ENCODE results near the gene MOV10L1.
"Not testable (repeated sequence)": the region's sequence is repeated elsewhere in the genome, so short reads cannot be mapped to it uniquely, and the experiment has no call there.

MOV10L1 gene

DNA sequence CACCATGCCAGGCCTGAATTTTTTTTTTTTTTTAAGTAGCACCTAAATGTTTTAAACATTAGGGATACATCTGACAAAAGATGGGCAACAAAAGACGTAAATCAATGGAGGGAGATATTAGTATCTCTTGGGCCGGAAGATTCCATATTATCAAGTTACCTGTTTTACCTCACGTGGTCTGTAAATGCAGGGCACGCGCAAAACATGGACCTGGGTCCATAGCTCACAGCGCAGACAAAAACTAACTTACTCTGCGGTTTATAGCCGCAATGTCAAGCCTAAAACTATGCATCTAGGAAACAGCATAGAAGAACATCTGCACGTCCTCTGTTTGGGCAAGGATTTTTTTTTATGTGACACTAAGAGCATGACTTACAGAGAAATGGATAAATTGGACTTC lies 49.2 kb downstream of the MOV10L1 start:
- DNase-seq (ENCODE audit: low spot score): no peak

DNA sequence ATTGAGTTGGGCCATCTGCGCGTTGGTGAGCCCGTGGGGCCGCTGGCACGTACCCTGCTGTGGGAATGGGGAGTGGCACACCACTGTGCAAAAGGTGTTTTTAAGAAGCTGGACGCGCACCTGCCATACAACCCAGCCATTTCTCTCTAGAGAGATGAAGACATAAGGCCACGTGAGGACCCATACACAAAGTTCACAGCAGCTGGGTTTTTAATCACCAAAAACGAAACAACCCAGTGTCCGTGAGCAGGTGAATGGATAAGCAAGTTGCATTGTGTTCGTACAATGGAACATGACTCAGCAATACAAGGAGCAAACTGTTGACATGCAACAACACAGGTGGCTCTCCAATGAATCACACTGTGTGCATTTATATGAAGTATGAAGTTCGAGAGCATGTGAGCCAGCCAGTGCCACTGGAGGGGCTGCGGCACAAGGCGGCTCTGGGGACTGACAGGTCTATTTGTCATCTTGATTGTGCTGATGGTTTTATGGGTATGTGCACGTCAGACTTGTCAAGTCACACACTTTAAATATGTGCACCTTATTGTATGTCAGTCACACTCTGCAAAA lies 50.1 kb downstream of the MOV10L1 start:
- DNase-seq (ENCODE audit: low spot score): no peak

DNA sequence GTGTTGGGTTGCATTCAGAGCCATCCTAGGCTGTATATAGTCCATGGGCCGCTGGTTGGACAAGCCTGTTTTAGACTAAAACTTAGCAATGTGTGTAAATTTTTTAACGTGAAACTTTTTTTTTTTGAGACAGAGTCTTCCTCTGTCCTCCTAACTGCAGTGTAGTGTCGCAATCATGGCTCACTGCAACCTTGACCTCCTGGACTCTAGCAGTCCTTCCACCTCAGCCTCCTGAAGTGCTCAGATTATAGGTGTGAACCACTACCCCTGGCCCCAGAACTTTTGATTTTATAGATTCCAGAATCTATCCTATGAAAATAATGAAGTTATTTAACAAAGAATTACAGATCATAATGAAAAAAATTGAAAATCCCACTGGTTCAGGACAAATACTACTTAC lies 50.8 kb downstream of the MOV10L1 start:
- DNase-seq (ENCODE audit: low spot score): no peak

DNA sequence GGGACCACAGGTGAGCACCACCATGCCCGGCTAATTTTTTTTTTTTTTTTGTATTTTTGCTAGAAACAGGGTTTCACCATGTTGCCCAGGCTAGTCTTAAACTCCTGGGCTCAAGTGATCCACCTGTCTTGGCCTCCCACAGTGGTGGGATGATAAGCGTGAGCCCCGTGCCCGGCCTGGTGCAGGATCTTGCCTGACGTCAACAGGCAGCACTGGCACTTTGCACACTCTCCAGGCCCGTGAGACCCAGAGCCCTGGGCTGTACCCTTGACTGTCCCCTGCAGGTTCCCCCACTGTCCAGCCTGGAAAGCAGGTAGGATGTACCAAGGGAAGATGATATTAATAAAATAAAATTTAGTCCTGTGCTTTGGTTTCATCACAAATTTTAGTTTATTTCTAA lies 51.7 kb downstream of the MOV10L1 start:
- no peak for DNase-seq (ENCODE audit: low spot score)

DNA sequence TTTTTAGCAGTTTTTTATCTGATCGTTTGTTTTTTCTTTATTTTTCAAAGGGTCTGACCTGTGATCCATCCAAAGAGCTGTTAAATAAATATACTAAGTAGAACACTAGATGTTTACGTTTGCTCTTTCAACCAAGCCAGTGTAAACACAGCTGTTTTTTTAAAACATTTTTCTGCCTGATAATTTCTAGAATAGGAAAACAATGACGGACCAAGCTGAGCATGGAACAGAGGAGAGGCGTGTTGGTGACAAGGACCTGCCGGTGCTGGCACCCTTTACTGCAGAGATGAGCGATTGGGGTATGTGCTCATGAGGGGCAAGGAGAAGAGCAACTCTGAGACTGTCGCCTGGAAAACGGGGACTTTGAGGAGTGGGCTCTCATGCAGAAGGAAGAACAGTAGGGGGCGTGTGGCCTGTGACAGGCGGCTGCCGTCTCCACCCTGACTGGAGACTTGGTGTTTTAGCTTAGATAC lies 52.1 kb downstream of the MOV10L1 start:
- DNase-seq (ENCODE audit: low spot score): no peak

DNA sequence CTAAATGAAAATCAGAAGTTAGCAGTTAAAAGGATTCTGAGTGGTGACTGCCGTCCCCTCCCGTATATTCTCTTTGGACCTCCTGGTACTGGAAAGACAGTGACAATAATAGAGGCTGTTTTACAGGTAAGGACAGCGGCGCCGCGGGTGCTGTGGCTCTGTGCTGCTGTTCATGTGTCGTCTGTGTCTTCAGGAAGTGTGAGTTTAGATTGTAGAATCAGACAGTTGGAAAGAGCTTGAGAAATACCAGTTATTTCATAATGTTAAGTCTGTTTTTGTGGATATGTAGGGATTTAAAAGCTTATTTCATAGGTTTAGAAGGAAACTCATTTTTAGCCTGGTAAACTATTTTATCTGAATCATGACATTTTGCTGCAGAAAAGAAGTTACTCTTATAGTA lies 53.3 kb downstream of the MOV10L1 start:
- no peak for DNase-seq (ENCODE audit: low spot score)

DNA sequence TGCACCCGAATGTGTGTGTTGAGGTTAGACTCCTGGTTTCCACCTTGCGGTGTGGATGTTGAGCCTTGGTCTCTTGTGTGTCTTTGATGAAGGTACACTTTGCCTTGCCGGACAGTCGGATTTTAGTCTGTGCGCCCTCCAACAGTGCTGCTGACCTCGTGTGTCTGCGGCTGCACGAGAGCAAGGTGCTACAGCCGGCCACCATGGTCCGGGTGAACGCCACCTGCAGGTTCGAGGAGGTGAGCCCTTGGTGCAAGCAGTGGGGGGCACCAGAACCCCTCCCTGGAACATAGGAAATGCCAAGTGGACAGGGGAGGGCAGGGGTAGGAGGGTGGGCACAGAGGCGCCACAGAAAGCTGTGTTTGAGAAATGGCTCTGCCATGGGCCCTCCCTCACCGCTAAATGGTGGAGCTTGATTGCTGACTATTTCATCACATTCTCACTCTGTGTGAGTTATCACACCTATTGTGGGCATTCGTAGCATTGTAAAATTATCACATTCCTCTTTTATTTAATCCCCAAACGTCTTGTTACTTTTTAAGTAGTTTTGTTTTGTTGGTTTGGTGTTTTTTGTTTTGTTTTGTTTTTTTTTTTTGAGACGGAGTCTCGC lies 54.3 kb downstream of the MOV10L1 start:
- DNase-seq (ENCODE audit: low spot score): no peak

DNA sequence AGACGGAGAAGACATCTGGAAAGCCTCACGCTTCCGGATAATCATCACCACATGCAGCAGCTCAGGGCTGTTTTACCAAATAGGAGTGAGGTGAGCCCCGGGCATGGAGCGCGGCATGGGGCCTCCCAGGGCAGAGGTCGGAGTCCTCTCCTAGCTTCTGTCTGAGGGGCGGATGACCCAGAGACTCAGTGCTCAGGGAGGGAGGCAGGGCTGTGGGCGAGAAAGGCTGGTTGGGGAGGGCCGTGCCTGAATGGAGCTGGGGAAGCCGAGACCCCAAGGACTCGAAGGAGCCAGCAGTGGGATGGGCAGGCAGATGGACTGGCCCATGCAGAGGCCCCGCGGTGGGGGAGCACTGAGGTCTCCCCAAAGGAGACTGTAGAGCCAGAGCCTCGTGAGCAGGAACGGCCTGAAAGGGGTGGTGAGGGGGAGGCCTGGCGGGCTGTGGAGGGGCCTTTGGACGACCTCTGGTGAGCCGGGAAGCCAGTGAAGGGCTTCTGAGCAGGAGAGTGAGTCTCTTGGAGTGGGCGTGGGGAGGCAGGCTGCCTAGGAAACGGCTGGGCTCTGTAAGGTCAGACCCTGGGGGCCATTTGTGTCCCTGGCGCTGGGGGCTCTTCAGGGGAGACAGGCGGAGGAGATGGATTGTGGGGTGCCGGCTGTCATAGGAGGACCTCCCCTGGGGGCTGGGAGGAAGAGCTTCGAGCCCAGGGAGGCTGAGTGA lies 56.1 kb downstream of the MOV10L1 start:
- no peak for DNase-seq (ENCODE audit: low spot score)

DNA sequence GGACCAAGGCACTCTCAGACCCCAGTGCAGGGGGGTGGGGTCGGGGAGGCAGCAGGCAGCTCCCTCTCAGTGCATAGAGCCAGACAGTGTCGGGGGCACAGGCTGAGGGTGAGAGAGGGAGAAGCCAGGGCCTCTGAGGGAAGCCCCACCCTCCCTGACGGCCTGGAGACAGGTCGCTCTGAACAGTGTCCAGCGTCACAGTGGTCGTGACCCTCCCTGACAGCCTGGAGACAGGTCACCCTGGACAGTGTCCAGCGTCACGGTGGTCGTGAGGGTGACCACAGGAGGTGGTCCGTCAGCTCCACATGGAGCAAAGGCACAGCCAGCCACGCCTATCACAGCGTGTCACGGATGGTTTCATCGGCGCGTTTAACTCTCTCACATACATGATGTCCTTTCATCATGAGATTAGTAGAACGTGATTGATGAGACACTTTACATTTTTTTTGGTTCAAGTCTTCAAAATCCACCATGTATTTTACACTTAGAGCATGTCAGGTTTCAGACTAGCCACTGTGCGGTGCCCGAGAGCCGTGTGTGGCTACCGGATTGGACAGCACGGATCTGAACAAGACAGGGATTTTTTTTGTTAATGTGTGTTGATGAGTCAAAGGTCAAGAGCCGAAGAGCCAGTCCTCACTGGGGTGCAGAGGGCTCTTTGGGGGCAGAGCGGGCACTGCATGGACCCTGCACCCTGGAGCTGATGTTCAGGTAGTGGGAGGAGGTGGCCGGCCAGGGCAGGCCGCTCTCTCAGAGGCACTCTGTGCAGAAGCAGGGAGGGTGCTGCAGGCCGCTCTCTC lies 56.8 kb downstream of the MOV10L1 start:
- DNase-seq (ENCODE audit: low spot score): peak; percentile 33

DNA sequence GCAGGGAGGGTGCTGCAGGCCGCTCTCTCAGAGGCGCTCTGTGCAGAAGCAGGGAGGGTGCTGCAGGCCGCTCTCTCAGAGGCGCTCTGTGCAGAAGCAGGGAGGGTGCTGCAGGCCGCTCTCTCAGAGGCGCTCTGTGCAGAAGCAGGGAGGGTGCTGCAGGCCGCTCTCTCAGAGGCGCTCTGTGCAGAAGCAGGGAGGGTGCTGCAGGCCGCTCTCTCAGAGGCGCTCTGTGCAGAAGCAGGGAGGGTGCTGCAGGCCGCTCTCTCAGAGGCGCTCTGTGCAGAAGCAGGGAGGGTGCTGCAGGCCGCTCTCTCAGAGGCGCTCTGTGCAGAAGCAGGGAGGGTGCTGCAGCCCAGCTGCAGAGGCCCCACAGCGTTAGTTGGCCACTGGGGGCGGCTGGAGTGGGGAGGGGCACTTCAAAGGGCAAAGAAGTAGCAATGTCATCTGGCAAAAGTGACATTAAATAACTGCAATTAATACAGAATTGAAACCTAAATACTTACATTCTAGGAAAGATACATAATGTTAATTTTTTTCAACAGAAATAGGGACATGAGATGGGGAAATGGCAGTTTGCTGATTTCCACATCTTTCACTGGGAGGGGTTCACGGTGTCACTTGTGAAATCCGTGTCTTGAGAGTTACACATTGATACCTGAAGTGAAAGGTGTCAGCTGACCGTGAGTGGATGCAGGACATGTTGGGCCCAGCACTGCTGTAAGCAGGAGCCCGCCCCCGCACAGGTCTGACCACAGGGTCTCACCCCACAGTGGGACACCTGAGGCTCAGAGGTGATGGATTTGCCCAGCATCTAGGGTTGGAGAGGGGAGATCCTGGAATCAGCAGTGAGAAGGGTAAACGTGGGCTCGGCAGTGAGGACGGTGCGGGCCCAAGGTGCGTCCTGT lies 57.7 kb downstream of the MOV10L1 start:
- not testable (repeated sequence) for DNase-seq (ENCODE audit: low spot score)

DNA sequence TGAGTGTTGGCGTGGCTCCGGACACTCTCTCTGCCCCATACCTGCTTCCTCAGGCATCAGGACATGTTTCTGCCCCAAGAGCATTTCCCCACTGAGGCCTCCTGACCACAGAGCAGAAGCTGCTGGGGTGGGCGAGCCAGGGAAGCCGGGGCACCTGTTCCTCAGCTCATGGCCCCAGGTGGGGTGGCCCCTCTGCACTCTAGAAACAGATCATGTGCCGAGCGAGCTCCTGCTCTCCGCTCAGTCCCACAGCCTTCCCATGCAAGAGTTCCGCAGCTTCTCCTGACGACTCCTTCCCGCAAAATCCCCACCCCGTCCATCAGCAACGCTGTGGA lies 58.3 kb downstream of the MOV10L1 start:
- DNase-seq (ENCODE audit: low spot score): no peak

DNA sequence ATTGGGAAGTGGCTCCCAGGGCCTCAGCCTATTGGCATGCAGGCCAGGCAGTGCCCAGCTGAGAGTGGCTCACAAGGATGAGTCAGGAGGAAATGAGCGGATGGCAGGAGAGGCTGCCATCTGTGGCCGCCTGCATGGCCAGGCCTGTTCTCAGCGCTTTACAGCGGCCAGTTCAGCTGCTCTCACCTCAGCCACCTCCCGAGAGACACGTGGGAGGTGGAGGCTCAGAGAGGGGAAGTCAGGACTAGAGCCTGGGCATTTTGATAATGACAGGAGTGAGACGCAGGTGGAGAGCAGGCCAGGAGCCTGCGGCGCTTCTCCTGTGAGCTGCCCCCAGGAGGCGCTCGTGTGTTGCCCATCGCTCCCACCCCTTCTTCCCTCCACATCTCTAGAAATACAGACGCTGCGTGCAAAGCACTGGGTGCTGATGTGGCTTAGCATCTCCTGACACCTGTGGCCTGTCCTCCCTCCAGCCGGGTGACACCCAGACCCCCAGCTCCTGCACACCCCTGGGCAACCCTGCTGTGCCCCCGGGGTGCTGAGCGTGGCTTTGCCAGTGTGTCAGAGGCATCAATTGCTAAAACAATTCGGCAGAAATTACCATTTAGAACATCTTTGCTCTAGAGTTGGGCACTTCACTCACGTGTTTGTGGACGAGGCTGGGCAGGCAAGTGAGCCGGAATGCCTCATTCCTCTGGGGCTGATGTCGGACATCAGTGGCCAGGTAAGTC lies 59.4 kb downstream of the MOV10L1 start:
- DNase-seq (ENCODE audit: low spot score): peak; percentile 43

DNA sequence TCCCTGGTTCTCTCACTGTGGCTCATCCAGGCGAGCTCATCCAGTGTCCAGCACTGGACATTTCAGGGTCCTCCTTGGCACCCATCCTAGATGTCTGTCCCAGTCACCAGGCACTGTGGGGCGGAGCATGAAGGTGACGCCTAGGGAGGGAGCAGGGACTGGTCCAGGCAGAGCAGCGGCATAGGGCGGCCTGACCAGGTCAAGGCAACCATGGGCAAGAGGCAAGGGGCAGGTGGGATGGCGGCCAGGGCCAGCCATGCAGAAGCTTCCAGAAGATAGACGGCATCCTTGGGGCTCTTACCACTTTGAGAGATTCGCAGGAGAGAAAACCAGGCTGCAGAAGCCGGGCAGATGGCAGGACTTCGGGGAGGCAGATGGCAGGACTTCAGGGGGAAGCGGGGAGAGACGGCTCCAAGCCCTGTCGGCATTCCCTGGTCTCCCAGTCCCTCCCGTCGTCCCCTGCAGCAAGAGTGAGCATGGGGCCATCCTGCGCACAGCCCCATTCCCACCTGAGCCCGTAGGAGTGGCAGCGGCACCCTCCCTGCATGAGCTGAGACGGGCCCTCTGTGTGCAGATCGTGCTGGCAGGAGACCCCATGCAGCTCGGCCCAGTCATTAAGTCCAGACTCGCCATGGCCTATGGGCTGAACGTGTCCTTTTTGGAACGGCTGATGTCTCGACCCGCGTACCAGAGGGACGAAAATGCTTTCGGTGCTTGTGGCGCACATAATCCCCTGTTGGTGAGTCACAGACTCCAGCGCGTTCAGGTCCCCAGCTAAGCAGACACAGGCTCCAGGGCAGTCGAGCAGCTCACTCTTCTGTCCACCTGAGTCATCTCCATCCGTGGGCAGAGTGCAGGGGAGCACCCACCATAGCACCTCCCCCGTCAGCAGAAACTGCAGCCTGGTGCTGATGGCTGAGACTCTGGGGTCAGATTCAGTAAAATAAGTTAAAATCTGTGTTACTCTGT lies 60.6 kb downstream of the MOV10L1 start:
- DNase-seq (ENCODE audit: low spot score): no peak

DNA sequence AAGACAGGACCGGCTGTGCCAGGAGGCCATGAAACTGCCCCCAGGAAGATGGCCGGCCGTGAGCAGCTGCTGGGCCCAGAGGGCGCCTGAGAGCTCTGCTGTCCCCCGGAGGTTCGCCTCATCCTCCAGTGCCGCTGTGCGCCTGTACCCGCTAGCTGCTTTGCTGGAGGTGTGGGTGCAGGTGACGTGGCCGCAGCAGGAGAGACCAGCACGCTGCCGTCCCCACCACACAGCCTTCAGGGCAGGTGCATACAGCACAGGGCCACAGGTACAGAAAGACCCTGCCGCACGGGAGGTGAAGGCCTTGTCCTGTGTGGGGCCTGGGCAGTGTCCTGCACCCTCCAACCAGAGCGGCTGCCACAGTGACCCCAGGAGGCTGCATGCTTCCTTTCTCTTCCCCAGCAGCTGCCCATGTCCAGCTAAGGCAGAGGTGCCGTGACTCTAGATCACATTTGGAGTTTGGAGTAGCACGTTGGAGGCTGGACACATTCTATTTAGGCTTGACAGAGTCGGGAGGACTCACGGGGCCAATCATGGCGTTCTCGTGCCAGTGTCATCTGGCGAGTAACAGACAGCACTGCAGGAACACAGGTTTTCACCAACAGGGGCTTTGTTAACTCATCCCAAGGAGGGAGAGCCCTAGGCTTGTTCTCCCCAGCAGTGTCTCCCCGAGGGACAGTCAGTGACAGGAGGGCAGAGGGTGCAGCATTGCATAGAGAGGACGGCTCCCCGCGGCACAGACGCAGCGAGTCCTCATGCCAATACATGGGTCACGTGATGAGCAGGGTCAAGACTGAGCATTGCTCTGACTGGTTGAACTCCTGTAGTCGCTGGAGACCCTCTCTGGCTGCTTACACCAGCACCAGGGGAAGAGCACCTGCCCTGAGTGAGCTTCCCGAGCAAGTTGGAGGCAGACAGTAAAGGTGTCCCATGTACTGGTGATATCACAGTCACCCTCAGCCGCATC lies 62.0 kb downstream of the MOV10L1 start:
- DNase-seq (ENCODE audit: low spot score): no peak

DNA sequence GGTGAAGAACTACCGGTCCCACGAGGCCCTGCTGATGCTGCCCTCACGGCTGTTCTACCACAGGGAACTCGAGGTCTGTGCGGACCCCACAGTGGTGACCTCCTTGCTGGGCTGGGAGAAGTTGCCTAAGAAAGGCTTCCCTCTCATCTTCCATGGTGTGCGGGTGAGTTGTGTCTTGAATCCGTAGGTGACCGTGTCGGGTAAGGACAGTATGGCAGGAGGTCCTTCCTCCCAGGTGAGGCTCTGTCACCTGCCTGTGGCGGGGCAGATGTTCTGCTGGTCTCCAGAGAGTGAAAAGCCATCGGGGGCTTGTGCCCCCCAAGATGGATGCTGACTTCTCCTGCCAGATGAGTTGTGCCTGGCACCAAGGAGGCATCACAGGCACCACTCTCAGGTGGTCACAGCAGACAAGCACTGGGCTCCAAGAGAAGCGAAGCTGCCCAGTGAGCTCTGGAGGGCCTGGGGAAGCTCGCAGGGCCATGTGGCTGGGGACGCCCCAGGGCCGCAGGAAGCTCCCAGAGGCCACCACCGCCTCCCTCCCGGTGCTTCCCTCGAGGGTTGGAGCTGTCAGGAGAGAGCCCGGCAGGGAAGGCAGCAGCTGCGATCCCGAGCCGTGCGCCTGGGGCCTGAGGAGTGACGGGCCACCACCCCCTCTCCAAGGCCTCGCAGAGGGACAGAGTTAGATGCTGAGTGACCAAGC lies 63.4 kb downstream of the MOV10L1 start:
- DNase-seq (ENCODE audit: low spot score): no peak

DNA sequence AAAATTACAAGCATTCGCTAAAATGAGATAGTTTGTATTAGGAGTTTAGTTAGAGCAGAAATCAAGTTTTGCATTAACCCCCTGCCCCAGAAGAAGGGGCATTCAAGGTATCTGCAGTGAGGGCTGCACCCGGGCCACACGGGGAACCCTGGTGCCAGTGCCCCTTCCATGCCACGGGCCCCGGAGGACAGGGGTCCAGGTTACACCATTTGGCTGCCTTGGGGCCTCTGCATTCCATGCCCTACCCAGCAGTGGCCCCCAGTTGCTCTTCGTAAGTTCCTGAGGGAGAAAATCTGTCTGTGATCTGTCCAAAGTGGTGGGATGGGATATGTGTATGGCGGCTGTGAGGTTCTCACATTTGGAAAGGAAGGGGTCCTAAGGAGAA lies 63.9 kb downstream of the MOV10L1 start:
- no peak for DNase-seq (ENCODE audit: low spot score)

DNA sequence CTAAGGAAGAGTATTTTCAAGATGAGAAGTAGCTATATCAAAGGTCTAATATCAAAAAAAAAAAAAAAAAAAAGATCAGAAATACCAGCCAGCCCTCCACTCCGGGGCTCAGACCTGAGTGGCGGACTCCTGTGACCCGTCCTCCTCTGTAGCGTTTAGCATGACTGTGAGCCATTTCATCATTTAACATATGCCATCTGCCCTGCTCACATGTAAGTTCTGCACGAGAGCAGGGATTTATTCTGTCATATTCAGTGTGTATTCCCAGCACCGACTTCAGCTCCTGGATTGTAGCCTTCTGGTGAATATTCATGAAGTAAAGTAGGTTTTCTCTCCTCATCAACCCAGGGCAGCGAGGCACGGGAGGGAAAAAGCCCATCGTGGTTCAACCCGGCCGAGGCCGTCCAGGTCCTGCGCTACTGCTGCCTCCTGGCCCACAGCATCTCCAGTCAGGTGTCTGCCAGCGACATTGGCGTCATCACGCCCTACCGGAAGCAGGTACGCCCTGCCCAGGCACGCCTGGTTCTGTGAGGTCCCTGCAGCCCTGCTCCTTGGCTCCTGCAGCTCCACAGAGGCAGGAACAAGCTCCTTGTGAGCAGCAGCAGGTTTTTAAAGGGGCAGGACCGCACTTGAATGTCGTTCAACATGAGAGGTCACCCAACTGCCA lies 68.0 kb downstream of the MOV10L1 start:
- peak; percentile 45 for DNase-seq (ENCODE audit: low spot score)

DNA sequence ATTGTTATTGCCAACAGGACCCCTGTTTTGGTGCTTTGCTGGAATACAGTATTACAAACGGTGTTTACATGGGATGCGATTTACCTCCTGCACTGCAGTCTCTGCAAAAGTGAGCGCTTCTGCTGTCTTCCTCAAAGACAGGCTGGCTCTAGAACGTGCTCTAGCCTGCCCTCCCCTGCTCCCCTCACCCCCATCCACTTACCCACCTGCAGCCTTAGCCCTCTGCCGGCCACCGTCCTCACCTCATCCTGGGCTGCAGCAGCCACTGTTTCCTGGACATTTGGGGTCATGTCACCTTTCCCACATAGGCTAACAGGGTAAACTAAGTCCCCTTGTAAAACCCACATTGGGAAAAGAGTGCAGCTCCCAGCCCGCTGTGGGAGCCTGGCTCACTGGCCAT lies 71.1 kb downstream of the MOV10L1 start:
- no peak for DNase-seq (ENCODE audit: low spot score)
